Subcutaneous adipose tissue (tissue), 4 donors: ENCODE results near the gene MINDY4. TPM values are rescaled to one million over a fixed set of nuclear protein-coding genes. Genes with fewer than 3 reads are reported as not detected.

Source experiments
- total RNA-seq, 4 donors: library from RNA; depleted of rRNA; stranded (reverse); fragments of >200 nt; gene quantifications; one replicate each; pipeline ENCODE4 v1.1.0, GENCODE V29; 2016
- TF ChIP-seq, protein P1 (sequence below): fragments of 450-650 bp; IDR thresholded peaks from one replicate; pipeline ENCODE4 v1.5.1; 2016; ENCODE audit warnings: low read depth, mild to moderate bottlenecking, control low read depth, antibody characterized with exemption, moderate library complexity

Gene MINDY4
- total RNA-seq, 4 donors from 2014 or later: 3.7 to 8.5 (median 7.4) TPM

DNA sequence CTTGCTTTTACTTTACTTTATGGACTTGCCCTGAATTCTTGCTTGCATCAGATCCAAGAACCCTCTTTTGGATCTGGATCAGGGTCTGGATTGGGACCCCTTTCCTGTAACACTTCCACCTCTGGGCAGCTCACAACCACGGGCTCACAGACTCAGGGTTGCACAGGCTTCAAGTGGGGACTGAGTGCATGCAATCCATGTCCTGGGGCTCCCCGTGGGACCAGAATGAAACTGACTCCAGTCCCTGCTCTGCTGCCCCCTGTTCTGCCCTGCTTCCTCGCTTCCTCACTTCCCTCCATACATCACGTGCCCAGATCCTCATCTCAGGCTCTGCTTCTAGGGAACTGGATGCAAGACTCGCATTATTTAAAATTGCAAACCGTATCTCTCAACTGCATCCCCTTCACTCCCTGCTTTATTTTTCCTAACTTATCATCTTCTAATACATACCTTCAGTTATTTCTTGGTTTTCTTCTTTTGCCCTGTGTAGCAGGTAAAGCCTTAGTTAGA is 42.6 kb upstream of the MINDY4 start:
- TF ChIP-seq, protein P1, sequence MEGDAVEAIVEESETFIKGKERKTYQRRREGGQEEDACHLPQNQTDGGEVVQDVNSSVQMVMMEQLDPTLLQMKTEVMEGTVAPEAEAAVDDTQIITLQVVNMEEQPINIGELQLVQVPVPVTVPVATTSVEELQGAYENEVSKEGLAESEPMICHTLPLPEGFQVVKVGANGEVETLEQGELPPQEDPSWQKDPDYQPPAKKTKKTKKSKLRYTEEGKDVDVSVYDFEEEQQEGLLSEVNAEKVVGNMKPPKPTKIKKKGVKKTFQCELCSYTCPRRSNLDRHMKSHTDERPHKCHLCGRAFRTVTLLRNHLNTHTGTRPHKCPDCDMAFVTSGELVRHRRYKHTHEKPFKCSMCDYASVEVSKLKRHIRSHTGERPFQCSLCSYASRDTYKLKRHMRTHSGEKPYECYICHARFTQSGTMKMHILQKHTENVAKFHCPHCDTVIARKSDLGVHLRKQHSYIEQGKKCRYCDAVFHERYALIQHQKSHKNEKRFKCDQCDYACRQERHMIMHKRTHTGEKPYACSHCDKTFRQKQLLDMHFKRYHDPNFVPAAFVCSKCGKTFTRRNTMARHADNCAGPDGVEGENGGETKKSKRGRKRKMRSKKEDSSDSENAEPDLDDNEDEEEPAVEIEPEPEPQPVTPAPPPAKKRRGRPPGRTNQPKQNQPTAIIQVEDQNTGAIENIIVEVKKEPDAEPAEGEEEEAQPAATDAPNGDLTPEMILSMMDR: no peak

DNA sequence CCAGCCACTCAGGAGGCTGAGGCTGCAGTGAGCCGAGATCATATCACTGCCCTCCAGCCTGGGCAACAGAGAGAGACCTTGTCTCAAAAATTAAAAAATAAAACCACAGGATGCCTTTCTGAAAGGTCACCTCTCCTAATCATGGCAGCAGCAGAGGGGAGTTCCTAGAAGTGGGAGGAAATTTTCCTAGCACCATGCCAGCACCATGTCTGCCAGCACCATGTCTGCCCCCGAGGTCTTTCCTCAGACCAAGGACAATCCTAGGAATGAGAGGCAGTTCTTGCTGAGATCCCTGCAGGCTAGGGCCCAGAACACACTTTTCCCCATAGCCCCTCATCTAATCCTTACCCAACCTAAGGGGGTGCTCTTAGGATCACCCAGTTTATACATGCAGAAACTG is 41.6 kb upstream of the MINDY4 start:
- TF ChIP-seq, protein P1: no peak

DNA sequence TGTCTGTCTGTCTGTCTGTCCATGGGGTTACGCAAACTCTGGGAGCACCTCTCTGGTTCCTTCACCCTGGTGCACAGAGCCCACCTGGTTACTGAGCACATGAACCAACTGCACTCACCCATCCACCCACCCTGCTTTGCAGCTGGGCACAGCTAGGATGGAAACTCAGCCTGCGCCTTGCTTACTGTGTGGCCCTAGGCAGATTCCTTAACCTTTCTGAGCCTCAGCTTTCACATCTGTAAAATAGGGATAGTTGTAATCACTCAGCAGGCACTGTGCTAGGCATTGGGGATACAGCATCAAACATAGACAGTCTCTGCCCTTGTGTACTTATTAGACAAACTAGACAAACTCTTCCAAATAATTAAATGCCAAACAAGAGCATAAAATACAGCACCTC is 41.1 kb upstream of the MINDY4 start:
- TF ChIP-seq, protein P1: no peak

DNA sequence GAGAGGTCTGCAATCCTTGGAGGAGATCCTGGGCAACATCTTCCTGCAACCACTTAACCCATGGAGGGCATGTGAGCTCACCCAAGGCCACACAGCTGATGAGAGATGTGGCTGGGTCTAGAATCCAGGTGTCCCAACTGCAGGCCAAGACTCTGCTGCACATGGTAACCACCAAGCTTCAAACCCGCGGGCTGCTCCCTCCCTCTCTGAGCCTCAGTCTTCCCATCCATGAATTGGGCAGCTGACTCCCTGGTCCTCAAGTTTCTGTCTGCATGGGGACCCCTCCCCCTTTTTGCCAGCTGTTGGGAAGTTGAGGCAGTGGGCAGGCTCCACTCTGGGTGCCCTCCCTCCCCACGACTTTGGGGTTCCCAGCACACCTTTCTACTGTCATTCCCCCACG is 40.2 kb upstream of the MINDY4 start:
- TF ChIP-seq, protein P1: no peak

DNA sequence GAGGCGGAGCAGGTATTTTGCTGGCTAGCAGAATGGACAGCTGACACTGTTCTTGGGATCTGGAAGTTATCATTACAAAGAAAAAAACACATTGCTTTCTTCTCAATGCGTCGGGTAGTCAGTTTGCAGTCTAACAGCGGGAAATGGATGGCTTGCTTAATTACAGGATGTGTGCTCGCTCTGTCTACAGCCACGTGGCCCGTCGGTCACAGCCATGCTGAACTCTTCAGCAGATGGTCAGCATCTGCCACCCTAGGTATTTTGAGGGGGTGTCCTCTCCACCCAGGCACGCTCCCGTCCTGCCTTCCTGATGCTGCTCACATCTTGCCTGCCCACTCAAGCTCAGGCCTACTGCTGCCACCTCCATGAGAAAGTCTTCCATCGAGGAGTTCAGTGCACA is 39.6 kb upstream of the MINDY4 start:
- TF ChIP-seq, protein P1: no peak

DNA sequence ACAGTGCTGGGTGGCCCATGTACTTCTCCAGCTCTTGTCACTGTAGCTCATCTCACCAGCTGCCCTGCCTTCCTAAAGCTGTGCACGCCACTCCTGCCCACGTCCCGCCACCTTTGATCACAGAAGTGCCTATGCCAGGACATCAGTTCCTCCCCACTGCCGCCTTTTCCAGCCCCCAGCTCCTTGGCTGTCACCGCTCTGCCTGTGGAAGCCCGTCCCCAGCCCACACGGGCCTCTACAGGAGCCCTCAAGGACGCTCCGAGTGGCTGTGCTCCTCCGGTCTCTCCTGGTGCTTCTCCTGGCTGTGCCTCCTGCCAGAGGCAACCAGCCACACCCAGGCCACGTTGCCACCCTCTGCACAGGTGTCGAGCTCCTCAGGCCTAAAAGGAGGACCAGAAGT is 38.6 kb upstream of the MINDY4 start:
- TF ChIP-seq, protein P1: no peak

DNA sequence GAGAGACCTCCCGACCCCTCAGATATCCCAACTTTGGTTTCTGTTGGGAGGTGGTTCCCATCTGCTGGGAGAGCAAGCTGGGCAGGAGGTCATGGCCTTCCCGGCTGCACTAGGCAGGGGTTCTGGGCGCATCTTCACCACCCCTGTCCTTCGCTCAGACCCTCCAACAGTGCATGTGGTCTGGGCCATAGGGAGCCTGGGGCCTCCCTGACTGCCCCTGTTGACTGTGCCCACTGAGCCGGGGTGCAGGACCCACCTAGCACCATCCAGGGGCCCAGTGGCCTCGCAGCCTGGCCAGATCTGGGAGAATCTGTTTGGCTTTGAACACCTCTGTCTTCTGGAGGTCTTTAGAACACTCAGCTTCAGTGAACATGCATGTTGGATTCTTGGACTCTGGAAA is 38.0 kb upstream of the MINDY4 start:
- TF ChIP-seq, protein P1: no peak
